ENCODE results near the gene TOMM5.

Gene TOMM5

GRCh38 chr9:37635808-37636207 lies 43.4 kb upstream of the TOMM5 start:
- no peaks in the 10 kb centered on the region for H3K9me2 ChIP-seq (replicated peaks; ENCODE audit: insufficient read depth, low read length)
- H2AFZ ChIP-seq (ENCODE audit: low read length), result no peak overlapping the region
- H3K9ac ChIP-seq (ENCODE audit: low read length), result no peak overlapping the region
- H3K4me2 ChIP-seq (ENCODE audit: low read depth, low read length), result no peak overlapping the region
- no peaks in the 10 kb centered on the region for H4K20me1 ChIP-seq (ENCODE audit: insufficient read depth, low read length)
- no peaks in the 10 kb centered on the region for H3F3A ChIP-seq (ENCODE audit: insufficient read depth, low read length)
- no peak overlapping the region for H3K4me3 ChIP-seq (ENCODE audit: low read length)
- no peaks in the 10 kb centered on the region for H3K9me3 ChIP-seq (replicated peaks; ENCODE audit: insufficient read depth, low read length)
- TF ChIP-seq EZH2 (optimal IDR thresholded peaks at IDR 0.05; ENCODE audit: low read depth, low read length) (no peak), CTCF (IDR thresholded peaks at IDR 0.05; ENCODE audit: low read length) (no peak), EZH2phosphoT487 (IDR thresholded peaks at IDR 0.05; ENCODE audit: low read length) (no peak)
- no peaks in the 10 kb centered on the region for H3K79me2 ChIP-seq (ENCODE audit: low read length)
- DNase-seq, result no peak
- no peaks in the 10 kb centered on the region for H3K4me1 ChIP-seq (ENCODE audit: low read length)
- no peaks in the 10 kb centered on the region for H3K27me3 ChIP-seq (replicated peaks; ENCODE audit: insufficient read depth, low read length)
- H3K27ac ChIP-seq (ENCODE audit: low read length), result no peak overlapping the region
- no peaks in the 10 kb centered on the region for H3K36me3 ChIP-seq (replicated peaks; ENCODE audit: insufficient read depth, low read length)

- H3K27ac ChIP-seq (ENCODE audit: low read length), result no peak overlapping the region
- no peaks in the 10 kb centered on the region for H3K9me2 ChIP-seq (replicated peaks; ENCODE audit: insufficient read depth, low read length)
- H2AFZ ChIP-seq (ENCODE audit: low read length), result no peak overlapping the region
- no peaks in the 10 kb centered on the region for H4K20me1 ChIP-seq (ENCODE audit: insufficient read depth, low read length)
- DNase-seq, result no peak
- TF ChIP-seq CTCF (IDR thresholded peaks at IDR 0.05; ENCODE audit: low read length), result no peak
- no peak for TF ChIP-seq EZH2 (optimal IDR thresholded peaks at IDR 0.05; ENCODE audit: low read depth, low read length)
- TF ChIP-seq EZH2phosphoT487 (IDR thresholded peaks at IDR 0.05; ENCODE audit: low read length), result no peak
- no peaks in the 10 kb centered on the region for H3K4me1 ChIP-seq (ENCODE audit: low read length)
- H3K27me3 ChIP-seq (replicated peaks; ENCODE audit: insufficient read depth, low read length), result no peaks in the 10 kb centered on the region
- no peak overlapping the region for H3K4me3 ChIP-seq (ENCODE audit: low read length)
- H3K9me3 ChIP-seq (replicated peaks; ENCODE audit: insufficient read depth, low read length), result no peaks in the 10 kb centered on the region
- H3K36me3 ChIP-seq (replicated peaks; ENCODE audit: insufficient read depth, low read length), result no peaks in the 10 kb centered on the region
- no peaks in the 10 kb centered on the region for H3F3A ChIP-seq (ENCODE audit: insufficient read depth, low read length)
- no peak overlapping the region for H3K4me2 ChIP-seq (ENCODE audit: low read depth, low read length)
- H3K79me2 ChIP-seq (ENCODE audit: low read length), result no peaks in the 10 kb centered on the region
- H3K9ac ChIP-seq (ENCODE audit: low read length), result no peak overlapping the region
Observed at GRCh38 chr9:37632479-37632878, 40.1 kb upstream of the TOMM5 start.

GRCh38 chr9:37626708-37627292 lies 34.4 kb upstream of the TOMM5 start:
- no peak for TF ChIP-seq EZH2 (optimal IDR thresholded peaks at IDR 0.05; ENCODE audit: low read depth, low read length)
- TF ChIP-seq CTCF (IDR thresholded peaks at IDR 0.05; ENCODE audit: low read length), result no peak
- TF ChIP-seq EZH2phosphoT487 (IDR thresholded peaks at IDR 0.05; ENCODE audit: low read length), result no peak
- no peaks in the 10 kb centered on the region for H3K4me1 ChIP-seq (ENCODE audit: low read length)
- H3K4me3 ChIP-seq (ENCODE audit: low read length), result no peak overlapping the region
- H3K4me2 ChIP-seq (ENCODE audit: low read depth, low read length), result no peak overlapping the region
- H3K9ac ChIP-seq (ENCODE audit: low read length), result no peak overlapping the region
- H3K9me2 ChIP-seq (replicated peaks; ENCODE audit: insufficient read depth, low read length), result no peaks in the 10 kb centered on the region
- H3F3A ChIP-seq (ENCODE audit: insufficient read depth, low read length), result no peaks in the 10 kb centered on the region
- H3K79me2 ChIP-seq (ENCODE audit: low read length), result no peaks in the 10 kb centered on the region
- H2AFZ ChIP-seq (ENCODE audit: low read length), result no peak overlapping the region
- H3K27ac ChIP-seq (ENCODE audit: low read length), result no peak overlapping the region
- H4K20me1 ChIP-seq (ENCODE audit: insufficient read depth, low read length), result no peaks in the 10 kb centered on the region
- H3K9me3 ChIP-seq (replicated peaks; ENCODE audit: insufficient read depth, low read length), result no peaks in the 10 kb centered on the region
- H3K36me3 ChIP-seq (replicated peaks; ENCODE audit: insufficient read depth, low read length), result no peaks in the 10 kb centered on the region
- no peaks in the 10 kb centered on the region for H3K27me3 ChIP-seq (replicated peaks; ENCODE audit: insufficient read depth, low read length)
- no peak for DNase-seq
